NB4 (cell line): ENCODE data around the gene IL36B.

Experiments
- DNase-seq: peaks from one replicate; pipeline ENCODE4 v3.0.0; 2010; ENCODE audit warnings: low read depth
- H3K4me3 ChIP-seq: one replicate; pipeline ENCODE4 v1.5.1; 2011; ENCODE audit warnings: mild to moderate bottlenecking, low read depth, low read length, moderate library complexity
- CTCF ChIP-seq: IDR thresholded peaks from one replicate; pipeline ENCODE4 v1.5.1; 2012; ENCODE audit warnings: low read depth, low read length
- MAX ChIP-seq: IDR thresholded peaks from 2 replicates; pipeline ENCODE4 v1.6.1; 2011; ENCODE audit warnings: low read depth, low read length
- MYC ChIP-seq: IDR thresholded peaks from 2 replicates; pipeline ENCODE4 v1.6.1; 2011; ENCODE audit warnings: low read depth, low read length
- POLR2A ChIP-seq: IDR thresholded peaks from 2 replicates; pipeline ENCODE4 v1.6.1; 2011; ENCODE audit warnings: mild to moderate bottlenecking; ENCODE audit not compliant: insufficient read length; ENCODE audit errors: extremely low read depth

Gene IL36B

GRCh38 chr2:113015042-113015441 is 37.6 kb downstream of the IL36B start:
- TF ChIP-seq POLR2A (no peak), MYC (no peak), MAX (no peak), CTCF (no peak)

GRCh38 chr2:113014067-113014466 is 38.6 kb downstream of the IL36B start:
- no peak for DNase-seq
- no peak overlapping the region for H3K4me3 ChIP-seq
- TF ChIP-seq MYC: no peak
- no peak for TF ChIP-seq CTCF
- TF ChIP-seq POLR2A: no peak

More at GRCh38 chr2:113015042-113015441, 37.6 kb downstream of the IL36B start:
- H3K4me3 ChIP-seq: no peak overlapping the region
- DNase-seq: no peak

GRCh38 chr2:113013336-113013661 is 39.4 kb downstream of the IL36B start:
- no peak for DNase-seq
- no peak overlapping the region for H3K4me3 ChIP-seq
- TF ChIP-seq POLR2A (no peak), MYC (no peak), MAX (no peak), CTCF (no peak)

- DNase-seq: no peak
- H3K4me3 ChIP-seq: no peak overlapping the region
- TF ChIP-seq MYC: no peak
- no peak for TF ChIP-seq CTCF
- TF ChIP-seq POLR2A: no peak
- no peak for TF ChIP-seq MAX
These were observed 40.0 kb downstream of the IL36B start for GRCh38 chr2:113012436-113013335.

GRCh38 chr2:113011108-113011507 is 41.6 kb downstream of the IL36B start:
- H3K4me3 ChIP-seq: no peak overlapping the region
- no peak for DNase-seq
- TF ChIP-seq CTCF: no peak
- no peak for TF ChIP-seq MAX
- TF ChIP-seq POLR2A: no peak
- no peak for TF ChIP-seq MYC

GRCh38 chr2:113010088-113010487 is 42.6 kb downstream of the IL36B start:
- no peak for DNase-seq
- no peak for TF ChIP-seq MYC
- no peak for TF ChIP-seq MAX
- no peak for TF ChIP-seq CTCF
- TF ChIP-seq POLR2A: no peak
- H3K4me3 ChIP-seq: no peak overlapping the region
